Inflammatory macrophage (primary cell): ENCODE results near the gene EEF1A2.

Experiments used
- DNase-seq, 2 donors: peaks; one replicate each; pipeline ENCODE4 v3.0.0-alpha.2; 2020 to 2022

EEF1A2 gene

GRCh38 chr20:63536997-63537524 is 38.2 kb upstream of the EEF1A2 start, which contains the start of gene PTK6:
Gene PTK6, minus strand, starts transcription at chr20:63537376. Its CDS starts 62 bp downstream, at chr20:63537314.
- DNase-seq = peak; percentile 79 to 89

- DNase-seq = no peak
Measured at GRCh38 chr20:63536241-63536977, 37.5 kb upstream of the EEF1A2 start.

GRCh38 chr20:63534831-63535651 is 36.2 kb upstream of the EEF1A2 start:
- no peak for DNase-seq

GRCh38 chr20:63534427-63534830 is 35.5 kb upstream of the EEF1A2 start:
- DNase-seq = no peak

GRCh38 chr20:63533871-63534393 is 35.0 kb upstream of the EEF1A2 start:
- DNase-seq = no peak

GRCh38 chr20:63533388-63533787 is 34.5 kb upstream of the EEF1A2 start:
- DNase-seq = no peak

- DNase-seq = no peak
Measured at GRCh38 chr20:63532449-63532971, 33.6 kb upstream of the EEF1A2 start.

- DNase-seq = no peak
Measured at GRCh38 chr20:63531686-63532448, 33.0 kb upstream of the EEF1A2 start.

- DNase-seq = no peak
Measured at GRCh38 chr20:63530788-63531160, 31.9 kb upstream of the EEF1A2 start.

GRCh38 chr20:63529861-63530787 is 31.2 kb upstream of the EEF1A2 start:
- no peak for DNase-seq

- DNase-seq = no peak
Measured at GRCh38 chr20:63529180-63529860, 30.4 kb upstream of the EEF1A2 start.

GRCh38 chr20:63527184-63527583 is 28.3 kb upstream of the EEF1A2 start:
- no peak for DNase-seq

- DNase-seq = no peak
Measured at GRCh38 chr20:63525971-63526370, 27.1 kb upstream of the EEF1A2 start.

GRCh38 chr20:63525185-63525584 is 26.3 kb upstream of the EEF1A2 start:
- DNase-seq = no peak

- DNase-seq = no peak
Measured at GRCh38 chr20:63522981-63523611, 24.2 kb upstream of the EEF1A2 start.

GRCh38 chr20:63522091-63522868 is 23.4 kb upstream of the EEF1A2 start:
- DNase-seq = no peak

GRCh38 chr20:63521602-63522001 is 22.7 kb upstream of the EEF1A2 start:
- DNase-seq = no peak

- peak; percentile 56 to 75 for DNase-seq
Measured at GRCh38 chr20:63520934-63521601, 22.2 kb upstream of the EEF1A2 start.

GRCh38 chr20:63520504-63520933 is 21.6 kb upstream of the EEF1A2 start, which contains the start of gene PPDPF:
Gene PPDPF, plus strand, starts transcription at chr20:63520765. Its CDS starts 544 bp downstream, at chr20:63521309.
- DNase-seq = peak; percentile 77 to 89
